Neural cell (in vitro differentiated cells): ENCODE results near the gene ZNF830. TPM values are rescaled to one million over a fixed set of nuclear protein-coding genes. Genes with fewer than 3 reads are reported as not detected.

Experiments used
- H2AFZ ChIP-seq: fragments of 200-600, 300-800 bp; sonication (generic), shearing (Covaris generic); 2 replicates; pipeline ENCODE4 v1.6.0; 2014; ENCODE audit warnings: low read depth, mild to moderate bottlenecking, antibody characterized with exemption, low read length, moderate library complexity
- H3F3A ChIP-seq: fragments of 200-600 bp; shearing (Covaris generic); 2 replicates; pipeline ENCODE4 v1.6.1; 2016; ENCODE audit warnings: mild to moderate bottlenecking, moderate library complexity, mixed read lengths, antibody characterized with exemption, low read length; ENCODE audit not compliant: insufficient read depth, poor library complexity, severe bottlenecking
- H3K27ac ChIP-seq: fragments of 200-600, 300-800 bp; sonication (generic), shearing (Covaris generic); 2 replicates; pipeline ENCODE4 v1.5.1; 2014; ENCODE audit warnings: mild to moderate bottlenecking, low read length, moderate library complexity
- H3K27me3 ChIP-seq: fragments of 300-800, 200-600 bp; sonication (generic), shearing (Covaris generic); 2 replicates; pipeline ENCODE4 v1.6.0; 2014; ENCODE audit warnings: mild to moderate bottlenecking, low read depth, low read length, moderate library complexity; ENCODE audit not compliant: insufficient read depth
- H3K36me3 ChIP-seq: fragments of 300-800, 200-600 bp; sonication (generic), shearing (Covaris generic); 2 replicates; pipeline ENCODE4 v1.5.1; 2014; ENCODE audit warnings: mild to moderate bottlenecking, antibody characterized with exemption, low read length, moderate library complexity; ENCODE audit not compliant: insufficient read depth
- H3K4me2 ChIP-seq: fragments of 300-800, 200-600 bp; sonication (generic), shearing (Covaris generic); 2 replicates; pipeline ENCODE4 v1.6.0; 2014; ENCODE audit warnings: mild to moderate bottlenecking, low read length
- H3K4me3 ChIP-seq: fragments of 300-800, 200-600 bp; sonication (generic), shearing (Covaris generic); 2 replicates; pipeline ENCODE4 v1.5.1; 2014; ENCODE audit warnings: mild to moderate bottlenecking, low read length, moderate library complexity
- H3K79me2 ChIP-seq: fragments of 200-600 bp; shearing (Covaris generic); replicated peaks from 2 replicates; pipeline ENCODE4 v1.6.0; 2014; ENCODE audit warnings: mild to moderate bottlenecking, low read length, moderate library complexity; ENCODE audit not compliant: insufficient read depth
- H3K9ac ChIP-seq: fragments of 300-800, 200-600 bp; sonication (generic), shearing (Covaris generic); 2 replicates; pipeline ENCODE4 v1.6.1; 2016; ENCODE audit warnings: mild to moderate bottlenecking, low read length, mixed read lengths
- H3K9me2 ChIP-seq: fragments of 200-600 bp; shearing (Covaris generic); 2 replicates; pipeline ENCODE4 v1.6.1; 2016; ENCODE audit warnings: mild to moderate bottlenecking, low read length, mixed read lengths; ENCODE audit not compliant: insufficient read depth
- H3K9me3 ChIP-seq: fragments of 200-600, 300-800 bp; sonication (generic), shearing (Covaris generic); 2 replicates; pipeline ENCODE4 v1.6.1; 2016; ENCODE audit warnings: mild to moderate bottlenecking, mixed run types, low read length, moderate library complexity, mixed read lengths
- H4K20me1 ChIP-seq: fragments of 200-600 bp; shearing (Covaris generic); 2 replicates; pipeline ENCODE4 v1.6.1; 2016; ENCODE audit warnings: mild to moderate bottlenecking, mixed run types; ENCODE audit not compliant: insufficient read depth
- CTCF ChIP-seq: fragments of 450-650 bp; IDR thresholded peaks from 2 replicates; pipeline ENCODE4 v1.5.1; 2014; ENCODE audit warnings: antibody characterized with exemption, mild to moderate bottlenecking, moderate library complexity; ENCODE audit not compliant: poor library complexity, severe bottlenecking
- EP300 ChIP-seq: fragments of 450-650 bp; conservative IDR thresholded peaks from 2 replicates; pipeline ENCODE4 v1.6.1; 2014; ENCODE audit warnings: antibody characterized with exemption, mild to moderate bottlenecking, moderate library complexity; ENCODE audit not compliant: poor library complexity, severe bottlenecking
- EZH2 ChIP-seq: fragments of 200-600, 300-800 bp; shearing (Covaris generic), sonication (generic); IDR thresholded peaks from 2 replicates; pipeline ENCODE4 v1.6.1; 2014; ENCODE audit warnings: antibody characterized with exemption, low read length, borderline replicate concordance, mild to moderate bottlenecking; ENCODE audit not compliant: insufficient read depth, poor library complexity, severe bottlenecking
- MXI1 ChIP-seq: fragments of 450-650 bp; conservative IDR thresholded peaks from 2 replicates; pipeline ENCODE4 v1.6.1; 2014; ENCODE audit warnings: antibody characterized with exemption, mild to moderate bottlenecking; ENCODE audit not compliant: poor library complexity, severe bottlenecking
- POLR2AphosphoS5 ChIP-seq: IDR thresholded peaks from 2 replicates; pipeline ENCODE4 v1.6.1; 2012
- RAD21 ChIP-seq: fragments of 450-650 bp; conservative IDR thresholded peaks from 2 replicates; pipeline ENCODE4 v1.6.1; 2014; ENCODE audit warnings: antibody characterized with exemption, mild to moderate bottlenecking, moderate library complexity
- REST ChIP-seq: IDR thresholded peaks from 2 replicates; pipeline ENCODE4 v1.6.1; 2012; ENCODE audit warnings: borderline replicate concordance
- SMC3 ChIP-seq: fragments of 450-650 bp; conservative IDR thresholded peaks from 2 replicates; pipeline ENCODE4 v1.6.1; 2014; ENCODE audit warnings: antibody characterized with exemption, mild to moderate bottlenecking, moderate library complexity; ENCODE audit not compliant: poor library complexity
- TAF1 ChIP-seq: IDR thresholded peaks from 2 replicates; pipeline ENCODE4 v1.6.1; 2012; ENCODE audit warnings: low read depth
- polyA plus RNA-seq: library from polyadenylated mRNA; depleted of rRNA; stranded (reverse); fragments of >200 nt; gene quantifications from 2 replicates; pipeline ENCODE4 v1.2.3, GENCODE V29; 2014

Gene ZNF830
- polyA plus RNA-seq, 1 donor from 2014 or later: 14.7 TPM

- Histone ChIP-seq H3K79me2 (peaks cover 22% of the 10 kb centered on the region), H3K9ac (no peak overlapping the region), H3F3A (no peaks in the 10 kb centered on the region), H3K4me2 (no peak overlapping the region), H3K27ac (no peak overlapping the region), H4K20me1 (no peaks in the 10 kb centered on the region), H3K4me3 (no peak overlapping the region), H3K27me3 (no peaks in the 10 kb centered on the region), H2AFZ (no peak overlapping the region), H3K9me2 (no peaks in the 10 kb centered on the region), H3K36me3 (no peaks in the 10 kb centered on the region), H3K9me3 (no peaks in the 10 kb centered on the region)
- TF ChIP-seq EP300 (no peak), CTCF (no peak), RAD21 (no peak), REST (no peak), MXI1 (no peak), POLR2AphosphoS5 (no peak), EZH2 (no peak), TAF1 (no peak), SMC3 (no peak)
Observed at GRCh38 chr17:34987232-34987631, 25.9 kb downstream of the ZNF830 start.

GRCh38 chr17:34988644-34989043 lies 27.3 kb downstream of the ZNF830 start:
- H3K4me3 ChIP-seq: no peak overlapping the region
- no peak overlapping the region for H3K27ac ChIP-seq
- no peak overlapping the region for H3K9ac ChIP-seq
- H2AFZ ChIP-seq: no peak overlapping the region
- H3K4me2 ChIP-seq: no peak overlapping the region
- no peaks in the 10 kb centered on the region for H4K20me1 ChIP-seq
- no peaks in the 10 kb centered on the region for H3K27me3 ChIP-seq
- no peaks in the 10 kb centered on the region for H3K9me2 ChIP-seq
- H3K36me3 ChIP-seq: no peaks in the 10 kb centered on the region
- TF ChIP-seq POLR2AphosphoS5 (no peak), EZH2 (no peak), MXI1 (no peak), EP300 (no peak), CTCF (no peak), REST (no peak), RAD21 (no peak), SMC3 (no peak), TAF1 (no peak)
- H3F3A ChIP-seq: no peaks in the 10 kb centered on the region
- no peaks in the 10 kb centered on the region for H3K9me3 ChIP-seq
- peaks cover 9% of the 10 kb centered on the region for H3K79me2 ChIP-seq
